K562 (cell line): ENCODE measurements around the gene PCGF6. TPM values are rescaled to one million over a fixed set of nuclear protein-coding genes. Genes with fewer than 3 reads are reported as not detected.

ENCODE experiments used
- ATAC-seq: fragments of 200-7000 bp; cut with Tn5 transposase; 3 replicates; pipeline ENCODE4 v1.9.1; 2020; ENCODE audit warnings: moderate library complexity
- BruUV-seq: library from RNA; stranded (reverse); fragments of 400-500 nt; replicated peaks from 2 replicates; lab custom pipeline; 2021; lab: Mats Ljungman, UMichigan
- CTCF ChIA-PET: fragments of 300-600 bp; formaldehyde crosslinking; extraction: SDS; loops from one replicate; lab custom pipeline; 2021; ENCODE audit warnings: low intra/inter-chr PET ratio; lab: Yijun Ruan, JAX
- POLR2A ChIA-PET: fragments of 300-600, 350-650 bp; sonication (Branson Sonifier 250); formaldehyde crosslinking; extraction: SDS; loops from one replicate; lab custom pipeline; 2021; ENCODE audit warnings: antibody characterized with exemption, inconsistent platforms; lab: Yijun Ruan, JAX
- DNase-seq, 4 experiments: peaks; one replicate each; pipeline versions ENCODE4 v3.0.0 to v3.0.0-alpha.2; 2011 to 2018; ENCODE audit warnings: low spot score in 3 of 4, mixed read lengths in 3 of 4; ENCODE audit errors: extremely low read depth in 1 of 4
- FAIRE-seq: peaks from 2 replicates; lab custom pipeline; 2011; peaks lifted over from hg19 to GRCh38; lab: Jason Lieb, UNC
- H2AFZ ChIP-seq: 2 replicates; pipeline ENCODE4 v1.6.0; 2011; ENCODE audit warnings: low read depth, low read length, control low read depth, inconsistent platforms
- H3K27ac ChIP-seq: fragments of 200-600 bp; 3 replicates; pipeline ENCODE4 v1.8.0; 2011; ENCODE audit warnings: low read depth, mild to moderate bottlenecking, control low read depth, inconsistent platforms, low read length, moderate library complexity, mixed read lengths; ENCODE audit errors: extremely low read depth
- H3K27me3 ChIP-seq, 2 experiments: fragments of 300-600 bp in 1 of 2; 2 replicates in 1 of 2; 3 replicates in 1 of 2; pipeline versions ENCODE4 v1.6.0 to v1.8.0; 2011; ENCODE audit warnings: inconsistent platforms in 2 of 2, low read length in 2 of 2, mild to moderate bottlenecking in 1 of 2, mixed read lengths in 1 of 2, moderate library complexity in 1 of 2; ENCODE audit not compliant: control insufficient read depth in 2 of 2, insufficient read depth in 2 of 2
- H3K36me3 ChIP-seq: fragments of 300-600 bp; 3 replicates; pipeline ENCODE4 v1.8.0; 2011; ENCODE audit warnings: mild to moderate bottlenecking, low read length, inconsistent platforms; ENCODE audit not compliant: control insufficient read depth, insufficient read depth
- H3K4me1 ChIP-seq, 2 experiments: fragments of 200-600 bp in 1 of 2; replicated peaks in 1 of 2; 2 replicates in 1 of 2; 3 replicates in 1 of 2; pipeline versions ENCODE4 v1.5.1 to v1.8.0; 2011; ENCODE audit warnings: inconsistent platforms in 2 of 2, low read length in 2 of 2, mild to moderate bottlenecking in 1 of 2, mixed read lengths in 1 of 2, moderate library complexity in 1 of 2; ENCODE audit not compliant: control insufficient read depth in 2 of 2, insufficient read depth in 2 of 2
- H3K4me2 ChIP-seq: 2 replicates; pipeline ENCODE4 v1.6.1; 2011; ENCODE audit warnings: low read length, control low read depth, inconsistent platforms, mixed read lengths; ENCODE audit not compliant: insufficient read depth
- H3K4me3 ChIP-seq: fragments of 200-600 bp; sonication (generic), shearing (Covaris generic); 2 replicates; pipeline ENCODE4 v1.5.1; 2016; ENCODE audit warnings: control low read depth, inconsistent platforms
- H3K79me2 ChIP-seq: fragments of 200-600 bp; 3 replicates; pipeline ENCODE4 v1.8.0; 2011; ENCODE audit warnings: low read length, inconsistent platforms; ENCODE audit not compliant: control insufficient read depth, insufficient read depth
- H3K9ac ChIP-seq, 2 experiments: 2 replicates each; pipeline versions ENCODE4 v1.6.0 to v1.6.1; 2011; ENCODE audit warnings: low read depth in 2 of 2, low read length in 2 of 2, control low read depth in 1 of 2, inconsistent platforms in 1 of 2, mild to moderate bottlenecking in 1 of 2, mixed read lengths in 1 of 2; ENCODE audit not compliant: insufficient read depth in 1 of 2
- H3K9me1 ChIP-seq: one replicate; pipeline ENCODE4 v1.6.0; 2011; ENCODE audit warnings: inconsistent platforms, mild to moderate bottlenecking, low read length, moderate library complexity; ENCODE audit not compliant: control insufficient read depth, insufficient read depth
- H3K9me3 ChIP-seq: replicated peaks from 2 replicates; pipeline ENCODE4 v1.5.1; 2011; ENCODE audit warnings: low read depth, low read length, inconsistent platforms; ENCODE audit not compliant: control insufficient read depth, insufficient read depth
- H4K20me1 ChIP-seq: replicated peaks from 2 replicates; pipeline ENCODE4 v1.6.1; 2011; ENCODE audit warnings: low read length, inconsistent platforms, mixed read lengths; ENCODE audit not compliant: control insufficient read depth, insufficient read depth
- AFF4 ChIP-seq: sonication (generic); formaldehyde crosslinking; IDR thresholded peaks from 2 replicates; pipeline ENCODE4 v1.8.0; 2023; ENCODE audit warnings: mild to moderate bottlenecking, missing genetic modification reagents
- BRCA1 ChIP-seq, 2 experiments: fragments of 450-650 bp in 1 of 2; sonication (generic) in 1 of 2; formaldehyde crosslinking in 1 of 2; IDR thresholded peaks; 2 replicates each; pipeline versions ENCODE4 v1.5.0 to v1.6.1; 2017 to 2020; ENCODE audit warnings: mild to moderate bottlenecking in 1 of 2, missing genetic modification reagents in 1 of 2
- CBX8 ChIP-seq: fragments of 200-600 bp; sonication (generic); IDR thresholded peaks from 2 replicates; pipeline ENCODE4 v1.6.1; 2012; ENCODE audit warnings: borderline replicate concordance, mixed run types, low read depth, mild to moderate bottlenecking, moderate library complexity, mixed read lengths, low read length, control low read depth, inconsistent platforms; ENCODE audit not compliant: poor library complexity, severe bottlenecking; ENCODE audit errors: extremely low read depth
- EGR1 ChIP-seq: fragments of 450-650 bp; conservative IDR thresholded peaks from 2 replicates; pipeline ENCODE4 v1.6.1; 2017; ENCODE audit warnings: mild to moderate bottlenecking
- ESRRA ChIP-seq: fragments of 450-650 bp; IDR thresholded peaks from 2 replicates; pipeline ENCODE4 v1.6.1; 2014; ENCODE audit warnings: low read depth, mild to moderate bottlenecking, moderate library complexity, borderline replicate concordance
- FOSL1 ChIP-seq: fragments of 200-800 bp; sonication (Bioruptor generic); conservative IDR thresholded peaks from 2 replicates; pipeline ENCODE4 v1.6.1; 2016; ENCODE audit warnings: missing genetic modification characterization, missing compliant biosample characterization
- GATAD2A ChIP-seq: fragments of 450-650 bp; IDR thresholded peaks from 2 replicates; pipeline ENCODE4 v1.6.1; 2017
- KLF6 ChIP-seq: fragments of 250-450 bp; sonication (Bioruptor Pico); IDR thresholded peaks from 2 replicates; pipeline ENCODE4 v1.4.0; 2020; ENCODE audit warnings: mild to moderate bottlenecking, moderate library complexity, borderline replicate concordance
- SMARCE1 ChIP-seq: fragments of 450-650 bp; IDR thresholded peaks from 2 replicates; pipeline ENCODE4 v1.7.1; 2016; ENCODE audit warnings: mild to moderate bottlenecking
- TAF7 ChIP-seq: fragments of 450-650 bp; IDR thresholded peaks from 2 replicates; pipeline ENCODE4 v1.6.1; 2016; ENCODE audit warnings: missing genetic modification characterization, missing compliant biosample characterization
- TAF9B ChIP-seq: fragments of 450-650 bp; IDR thresholded peaks from 2 replicates; pipeline ENCODE4 v1.6.1; 2018; ENCODE audit warnings: mild to moderate bottlenecking; ENCODE audit not compliant: partially characterized antibody
- ZNF253 ChIP-seq: fragments of 250-450 bp; sonication (Bioruptor Pico); conservative IDR thresholded peaks from 2 replicates; pipeline ENCODE4 v1.6.1; 2021; ENCODE audit warnings: mild to moderate bottlenecking
- WGBS: fragments of 100-300 bp; shearing (Covaris generic); methylation state at CpG from one replicate; pipeline ENCODE4 v1.1.6; 2016; ENCODE audit warnings: low coverage, mixed read lengths; ENCODE audit not compliant: insufficient coverage; ENCODE audit errors: missing lambda C conversion rate; 5-methylcytosine and 5-hydroxymethylcytosine counted together
- in situ Hi-C: fragments of 300-500 bp; cut with MboI; formaldehyde crosslinking; loops from 4 replicates; pipeline ENCODE4 v1.15.0; 2018; ENCODE audit warnings: inconsistent platforms, mixed read lengths
- intact Hi-C: fragments of 100-400 bp; cut with micrococcal nuclease; formaldehyde crosslinking; loops from 2 replicates; pipeline ENCODE4 v1.14.2; 2022
- polyA plus RNA-seq, 8 experiments: library from polyadenylated mRNA; depleted of rRNA in 4 of 8; stranded (reverse) in 5 of 8; unstranded in 3 of 8; fragments of >200 nt; fragmentation: Nextera tagmentation in 2 of 8; fragmentation: Illumina TruSeq in 1 of 8; extraction: Ambion mirVana in 2 of 8; extraction: Trizol in 1 of 8; gene quantifications; 2 replicates each; pipeline versions ENCODE4 v1.2.1 to v1.2.3, GENCODE V29; 2011 to 2014; ENCODE audit warnings: inconsistent platforms in 1 of 8, missing spikeins in 1 of 8
- total RNA-seq, 7 experiments: library from RNA; depleted of rRNA in 6 of 7; stranded (reverse); fragments of >200 nt in 6 of 7; fragmentation: Illumina TruSeq in 2 of 7; extraction: Trizol in 2 of 7; gene quantifications; 2 replicates each; pipeline versions ENCODE4 v1.2.1 to v1.2.3, GENCODE V29; 2011 to 2021; ENCODE audit warnings: low replicate concordance in 1 of 7

The PCGF6 gene
- total and polyA plus RNA-seq, 9 of the 15 experiments (the other 6 are each of a cell fraction or from before 2014, with no cell fraction given), result 8.4 to 24.6 (median 20.6) TPM

GRCh38 chr10:103295374-103296015, 55.4 kb downstream of the PCGF6 start:
- no TSS peak for BruUV-seq
- 3% methylated on average over 2 of the region's 2 CpGs for WGBS
- no peak for DNase-seq
- intact Hi-C loops, result no loop called here
- Histone ChIP-seq H3K9me3 (no peaks in the 10 kb centered on the region), H3K79me2 (no peaks in the 10 kb centered on the region), H3K4me1 (no peaks in the 10 kb centered on the region; a peak in 1 of 5 replicates), H3K36me3 (no peaks in the 10 kb centered on the region), H3K4me3 (no peak overlapping the region), H3K27ac (no peak overlapping the region), H4K20me1 (no peaks in the 10 kb centered on the region), H3K4me2 (no peak overlapping the region), H2AFZ (no peak overlapping the region), H3K9me1 (no peaks in the 10 kb centered on the region), H3K27me3 (peaks cover 5% of the 10 kb centered on the region in 2 experiments; a peak in 2 of 5 replicates), H3K9ac (no peak overlapping the region)
- ChIA-PET CTCF (no interaction called here), POLR2A (interaction anchor here (0.9 kb wide), 1 partner anchor 13 kb away, joined by 3 read pairs; no protein-coding TSS in a partner anchor)
- TF ChIP-seq TAF9B (no peak), CBX8 (peak; percentile 45)
- in situ Hi-C loops, result no loop called here
- no peak for FAIRE-seq
- no peak for ATAC-seq

GRCh38 chr10:103291588-103291987, 59.4 kb downstream of the PCGF6 start:
- Histone ChIP-seq H3K4me1 (no peaks in the 10 kb centered on the region; a peak in 1 of 5 replicates), H3K9me3 (no peaks in the 10 kb centered on the region), H3K79me2 (no peaks in the 10 kb centered on the region), H3K36me3 (no peaks in the 10 kb centered on the region), H4K20me1 (no peaks in the 10 kb centered on the region), H3K27me3 (peaks cover 11% of the 10 kb centered on the region in 2 experiments; a peak in 2 of 5 replicates), H3K9me1 (no peaks in the 10 kb centered on the region), H3K9ac (no peak overlapping the region), H3K4me2 (no peak overlapping the region), H3K4me3 (no peak overlapping the region), H2AFZ (no peak overlapping the region), H3K27ac (no peak overlapping the region)
- no TSS peak for BruUV-seq
- ATAC-seq (no peak), FAIRE-seq (no peak), DNase-seq (no peak)
- ChIA-PET POLR2A (interaction anchor here (0.7 kb wide), 1 partner anchor 156 kb away, joined by 3 read pairs; no protein-coding TSS in a partner anchor), CTCF (no interaction called here)
- intact Hi-C loops (no loop called here), in situ Hi-C loops (no loop called here)
- 3% methylated on average over 4 of the region's 4 CpGs for WGBS
- TF ChIP-seq KLF6 (CRISPR knock-in tag) (no peak), EGR1 (no peak), ZNF253 (CRISPR knock-in tag) (no peak), FOSL1 (tag) (no peak), TAF7 (tag) (no peak), BRCA1 (IDR thresholded peaks at IDR 0.05) (no peak), BRCA1 (CRISPR knock-in tag; IDR thresholded peaks at IDR 0.05) (no peak), GATAD2A (no peak), ESRRA (no peak), AFF4 (CRISPR knock-in tag) (no peak), SMARCE1 (no peak)
